H9 (cell line): ENCODE data around the gene RAC2. TPM values are rescaled to one million over a fixed set of nuclear protein-coding genes. Genes with fewer than 3 reads are reported as not detected.

ENCODE experiments used
- DNase-seq: peaks from one replicate; pipeline ENCODE4 v3.0.0-alpha.2; 2017
- H2AFZ ChIP-seq: one replicate; pipeline ENCODE4 v1.6.1; 2013; ENCODE audit warnings: mild to moderate bottlenecking, low read length, control low read depth, moderate library complexity
- H2AK5ac ChIP-seq: 2 replicates; pipeline ENCODE4 v1.6.1; 2013; ENCODE audit warnings: low read length, control low read depth, mixed read lengths; ENCODE audit not compliant: insufficient read length
- H2BK120ac ChIP-seq: one replicate; pipeline ENCODE4 v1.6.1; 2013; ENCODE audit warnings: low read depth, mild to moderate bottlenecking, low read length, control low read depth, inconsistent platforms; ENCODE audit not compliant: poor library complexity, severe bottlenecking
- H2BK12ac ChIP-seq: 2 replicates; pipeline ENCODE4 v1.6.1; 2013; ENCODE audit warnings: low read length, control low read depth, mixed read lengths, low read depth; ENCODE audit not compliant: insufficient read length
- H2BK15ac ChIP-seq: 2 replicates; pipeline ENCODE4 v1.6.1; 2013; ENCODE audit warnings: low read depth, low read length, control low read depth
- H2BK20ac ChIP-seq: one replicate; pipeline ENCODE4 v1.6.1; 2013; ENCODE audit warnings: low read depth, mild to moderate bottlenecking, low read length, control low read depth, inconsistent platforms; ENCODE audit not compliant: poor library complexity, severe bottlenecking
- H2BK5ac ChIP-seq: 2 replicates; pipeline ENCODE4 v1.6.1; 2013; ENCODE audit warnings: low read length, control low read depth, mixed read lengths; ENCODE audit not compliant: insufficient read length
- H3K14ac ChIP-seq: 2 replicates; pipeline ENCODE4 v1.6.1; 2013; ENCODE audit warnings: low read length, control low read depth; ENCODE audit not compliant: insufficient read depth
- H3K18ac ChIP-seq: 2 replicates; pipeline ENCODE4 v1.6.1; 2013; ENCODE audit warnings: low read depth, mild to moderate bottlenecking, mixed read lengths, low read length, control low read depth; ENCODE audit not compliant: insufficient read length
- H3K23ac ChIP-seq: 2 replicates; pipeline ENCODE4 v1.6.1; 2013; ENCODE audit warnings: low read length, control low read depth, mixed read lengths, low read depth; ENCODE audit not compliant: insufficient read length
- H3K23me2 ChIP-seq: 2 replicates; pipeline ENCODE4 v1.6.1; 2013; ENCODE audit warnings: low read depth, mild to moderate bottlenecking, mixed read lengths, low read length, control low read depth; ENCODE audit not compliant: insufficient read length, poor library complexity, severe bottlenecking
- H3K27ac ChIP-seq: 2 replicates; pipeline ENCODE4 v1.5.1; 2013; ENCODE audit warnings: low read length, control low read depth, mixed read lengths, low read depth; ENCODE audit not compliant: insufficient read length
- H3K27me3 ChIP-seq: 2 replicates; pipeline ENCODE4 v1.6.1; 2013; ENCODE audit warnings: low read length, control low read depth, inconsistent platforms; ENCODE audit not compliant: insufficient read depth
- H3K4ac ChIP-seq: 2 replicates; pipeline ENCODE4 v1.6.1; 2013; ENCODE audit warnings: low read depth, mild to moderate bottlenecking, control low read depth, inconsistent platforms, low read length, moderate library complexity
- H3K4me1 ChIP-seq: 2 replicates; pipeline ENCODE4 v1.6.1; 2013; ENCODE audit warnings: low read length, control low read depth, inconsistent platforms; ENCODE audit not compliant: insufficient read depth
- H3K4me2 ChIP-seq: 2 replicates; pipeline ENCODE4 v1.6.1; 2013; ENCODE audit warnings: low read length, control low read depth, mixed read lengths; ENCODE audit not compliant: insufficient read length, insufficient read depth
- H3K56ac ChIP-seq: 2 replicates; pipeline ENCODE4 v1.6.1; 2013; ENCODE audit warnings: low read depth, mild to moderate bottlenecking, mixed read lengths, low read length, control low read depth; ENCODE audit not compliant: insufficient read length
- H3K79me1 ChIP-seq: 2 replicates; pipeline ENCODE4 v1.6.1; 2013; ENCODE audit warnings: low read depth, mild to moderate bottlenecking, moderate library complexity, low read length, control low read depth, inconsistent platforms; ENCODE audit not compliant: insufficient read depth, poor library complexity, severe bottlenecking
- H3K79me2 ChIP-seq: 2 replicates; pipeline ENCODE4 v1.6.1; 2013; ENCODE audit warnings: low read length, control low read depth, inconsistent platforms; ENCODE audit not compliant: insufficient read depth
- H3K9ac ChIP-seq: 2 replicates; pipeline ENCODE4 v1.6.1; 2013; ENCODE audit warnings: low read length, control low read depth, mixed read lengths; ENCODE audit not compliant: insufficient read length; ENCODE audit errors: extremely low read depth
- H3K9me3 ChIP-seq: one replicate; pipeline ENCODE4 v1.6.1; 2013; ENCODE audit warnings: low read depth, low read length, inconsistent platforms; ENCODE audit not compliant: control insufficient read depth
- H3T11ph ChIP-seq: one replicate; pipeline ENCODE4 v1.6.1; 2013; ENCODE audit warnings: mild to moderate bottlenecking, low read length, control low read depth, inconsistent platforms
- H4K20me1 ChIP-seq: one replicate; pipeline ENCODE4 v1.6.1; 2013; ENCODE audit not compliant: control insufficient read depth, insufficient read length, insufficient read depth
- H4K5ac ChIP-seq: 2 replicates; pipeline ENCODE4 v1.6.1; 2013; ENCODE audit warnings: low read depth, mild to moderate bottlenecking, mixed read lengths, low read length, control low read depth; ENCODE audit not compliant: insufficient read length
- H4K8ac ChIP-seq: replicated peaks from 2 replicates; pipeline ENCODE4 v1.6.1; 2013; ENCODE audit warnings: low read length, control low read depth, mixed read lengths, low read depth; ENCODE audit not compliant: insufficient read length
- H4K91ac ChIP-seq: 2 replicates; pipeline ENCODE4 v1.6.1; 2013; ENCODE audit warnings: low read depth, mild to moderate bottlenecking, moderate library complexity, mixed read lengths, low read length, control low read depth; ENCODE audit not compliant: insufficient read length
- H3K27ac Mint-ChIP-seq, 3 experiments: 2 replicates in 2 of 3; 3 replicates in 1 of 3; pipeline ENCODE4 v1.8.0; 2020 to 2021; ENCODE audit warnings: mixed read lengths in 3 of 3, mild to moderate bottlenecking in 1 of 3, moderate library complexity in 1 of 3
- H3K27me3 Mint-ChIP-seq: 2 replicates; pipeline ENCODE4 v1.8.0; 2021; ENCODE audit warnings: low read depth, mild to moderate bottlenecking, moderate library complexity, mixed read lengths
- H3K36me3 Mint-ChIP-seq, 3 experiments: 2 replicates in 2 of 3; 3 replicates in 1 of 3; pipeline ENCODE4 v1.8.0; 2020 to 2021; ENCODE audit warnings: low read depth in 3 of 3, mixed read lengths in 3 of 3; ENCODE audit not compliant: insufficient read depth in 1 of 3
- H3K4me1 Mint-ChIP-seq, 2 experiments: 2 replicates each; pipeline ENCODE4 v1.8.0; 2020; ENCODE audit warnings: mixed read lengths in 2 of 2
- H3K4me3 Mint-ChIP-seq, 2 experiments: 2 replicates in 1 of 2; 3 replicates in 1 of 2; pipeline ENCODE4 v1.8.0; 2020 to 2021; ENCODE audit warnings: mild to moderate bottlenecking in 2 of 2, mixed read lengths in 2 of 2, moderate library complexity in 1 of 2
- H3K9me3 Mint-ChIP-seq, 2 experiments: 2 replicates in 1 of 2; 3 replicates in 1 of 2; pipeline ENCODE4 v1.8.0; 2020; ENCODE audit warnings: mild to moderate bottlenecking in 2 of 2, mixed read lengths in 2 of 2, moderate library complexity in 1 of 2
- WGBS: extraction: QIAGEN DNeasy Blood & Tissue Kit; methylation state at CpG from one replicate; pipeline ENCODE4 v1.1.7; 2013; ENCODE audit warnings: missing lambda C conversion rate, low lambda C conversion rate, mixed read lengths; ENCODE audit not compliant: insufficient read length; ENCODE audit errors: extremely low coverage; 5-methylcytosine and 5-hydroxymethylcytosine counted together
- total RNA-seq: library from RNA; stranded (reverse); gene quantifications from 2 replicates; pipeline ENCODE4 v1.2.1, GENCODE V29; 2021
- TF ChIP-seq, protein P1 (sequence below): fragments of 200-600 bp; sonication (generic); conservative IDR thresholded peaks from 3 replicates; pipeline ENCODE4 v1.8.0; 2021; ENCODE audit warnings: antibody characterized with exemption, mild to moderate bottlenecking

The RAC2 gene
- total RNA-seq, 1 experiment from 2014 or later, result 2.8 TPM

DNA sequence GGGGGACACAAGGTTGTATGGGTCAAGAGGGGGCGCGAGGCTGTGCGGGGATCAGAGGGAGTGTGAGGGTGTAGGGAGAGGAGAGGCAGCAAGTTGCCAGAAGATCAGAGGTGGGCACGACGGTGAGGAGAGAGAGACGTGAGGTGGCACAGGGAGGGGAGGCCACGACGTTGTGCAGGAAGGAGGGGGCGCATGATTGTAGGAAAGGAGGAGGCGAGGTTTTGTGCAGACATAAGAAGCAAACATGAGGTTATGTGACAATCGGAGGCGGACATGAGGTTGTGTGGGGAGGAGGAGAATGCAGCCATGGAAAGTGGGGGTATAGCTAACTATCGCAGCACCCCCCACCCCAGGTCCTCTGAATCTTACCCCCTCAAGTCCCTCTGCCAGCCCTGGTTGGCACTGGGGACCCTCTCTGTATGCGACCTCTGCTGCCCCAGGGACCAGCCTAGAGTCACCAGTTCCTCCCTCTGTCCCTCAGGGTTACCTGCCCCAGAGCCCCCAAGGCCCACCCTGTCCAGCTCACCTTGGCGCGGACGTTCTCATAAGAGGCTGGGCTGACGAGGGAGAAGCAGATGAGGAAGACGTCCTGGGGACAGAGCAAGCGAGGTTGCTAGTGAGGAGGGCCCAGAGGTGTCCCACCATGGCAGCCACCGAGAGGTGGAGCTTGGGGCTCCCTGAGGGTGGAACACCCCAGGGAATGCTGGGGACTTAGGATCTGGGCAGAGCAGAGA is 12.5 kb downstream of the RAC2 start:
- H3K9me3 ChIP-seq, result no peaks in the 10 kb centered on the region
- H3K4me1 Mint-ChIP-seq, result peaks cover 7 to 14% of the 10 kb centered on the region in 2 experiments
- H3K4me3 Mint-ChIP-seq, result no peak overlapping the region
- H3K79me1 ChIP-seq, result no peaks in the 10 kb centered on the region
- no peaks in the 10 kb centered on the region for H3K27me3 ChIP-seq
- H3K23ac ChIP-seq, result no peak overlapping the region
- H2BK5ac ChIP-seq, result no peak overlapping the region
- no peak overlapping the region for H3K4ac ChIP-seq
- no peak overlapping the region for H3K9ac ChIP-seq
- no peak overlapping the region for H4K5ac ChIP-seq
- H2BK20ac ChIP-seq, result no peak overlapping the region
- no peaks in the 10 kb centered on the region; a peak in 1 of 5 replicates for H3K9me3 Mint-ChIP-seq
- H3K14ac ChIP-seq, result no peak overlapping the region; the same call in 1 of the 2 replicates
- WGBS, result no CpG with 5 or more reads among the region's 21 CpGs
- no peak overlapping the region for H4K8ac ChIP-seq
- peaks cover 8% of the 10 kb centered on the region for H3K27me3 Mint-ChIP-seq
- no peak overlapping the region for H2AK5ac ChIP-seq
- H2AFZ ChIP-seq, result no peak overlapping the region
- H3K27ac ChIP-seq, result no peak overlapping the region
- no peak overlapping the region for H2BK12ac ChIP-seq
- no peaks in the 10 kb centered on the region for H3K79me2 ChIP-seq
- H3K27ac Mint-ChIP-seq, result peak overlapping the region in 1 of 3 experiments; percentile 44; a peak in 2 of 7 replicates
- no peak overlapping the region for H4K91ac ChIP-seq
- TF ChIP-seq, protein P1, sequence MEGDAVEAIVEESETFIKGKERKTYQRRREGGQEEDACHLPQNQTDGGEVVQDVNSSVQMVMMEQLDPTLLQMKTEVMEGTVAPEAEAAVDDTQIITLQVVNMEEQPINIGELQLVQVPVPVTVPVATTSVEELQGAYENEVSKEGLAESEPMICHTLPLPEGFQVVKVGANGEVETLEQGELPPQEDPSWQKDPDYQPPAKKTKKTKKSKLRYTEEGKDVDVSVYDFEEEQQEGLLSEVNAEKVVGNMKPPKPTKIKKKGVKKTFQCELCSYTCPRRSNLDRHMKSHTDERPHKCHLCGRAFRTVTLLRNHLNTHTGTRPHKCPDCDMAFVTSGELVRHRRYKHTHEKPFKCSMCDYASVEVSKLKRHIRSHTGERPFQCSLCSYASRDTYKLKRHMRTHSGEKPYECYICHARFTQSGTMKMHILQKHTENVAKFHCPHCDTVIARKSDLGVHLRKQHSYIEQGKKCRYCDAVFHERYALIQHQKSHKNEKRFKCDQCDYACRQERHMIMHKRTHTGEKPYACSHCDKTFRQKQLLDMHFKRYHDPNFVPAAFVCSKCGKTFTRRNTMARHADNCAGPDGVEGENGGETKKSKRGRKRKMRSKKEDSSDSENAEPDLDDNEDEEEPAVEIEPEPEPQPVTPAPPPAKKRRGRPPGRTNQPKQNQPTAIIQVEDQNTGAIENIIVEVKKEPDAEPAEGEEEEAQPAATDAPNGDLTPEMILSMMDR, result no peak
- no peaks in the 10 kb centered on the region for H3K4me1 ChIP-seq
- H2BK15ac ChIP-seq, result no peak overlapping the region
- no peak overlapping the region for H2BK120ac ChIP-seq
- DNase-seq, result no peak
- H3T11ph ChIP-seq, result no peak overlapping the region
- H3K56ac ChIP-seq, result no peak overlapping the region
- H3K23me2 ChIP-seq, result no peaks in the 10 kb centered on the region
- no peak overlapping the region for H3K4me2 ChIP-seq
- no peaks in the 10 kb centered on the region for H4K20me1 ChIP-seq
- H3K36me3 Mint-ChIP-seq, result no peaks in the 10 kb centered on the region
- peak overlapping the region; percentile 52 for H3K18ac ChIP-seq
